ENCODE results near the gene KLC4. TPM values are rescaled to one million over a fixed set of nuclear protein-coding genes. Genes with fewer than 3 reads are reported as not detected.
A peak's percentile ranks its signal among the peaks of the same experiment; 100 is the strongest.

Gene KLC4
- total and polyA plus RNA-seq, 9 of the 15 experiments (the other 6 are each of a cell fraction or from before 2014, with no cell fraction given) = 1.7 to 16.2 (median 7.7) TPM

GRCh38 chr6:43053545-43054205 is 5.8 kb upstream of the KLC4 start, which contains the start of gene CUL7 (continued):
- TF ChIP-seq CHD7 (IDR thresholded peaks at IDR 0.05; ENCODE audit: low read depth, low read length) (peak; percentile 48), ZNF764 (CRISPR knock-in tag; IDR thresholded peaks at IDR 0.05; ENCODE audit: low read depth) (peak; percentile 78), MAX (CRISPR knock-in tag; IDR thresholded peaks at IDR 0.05) (peak; percentile 79), ZNF175 (CRISPR knock-in tag; IDR thresholded peaks at IDR 0.05; ENCODE audit: low read depth) (no peak), MYC (IDR thresholded peaks at IDR 0.05; ENCODE audit: low read depth, low read length) (peak; percentile 80), MYC (CRISPR knock-in tag; IDR thresholded peaks at IDR 0.05; ENCODE audit: borderline replicate concordance, low read depth) (peak; percentile 98), HMG20B (CRISPR knock-in tag; IDR thresholded peaks at IDR 0.05) (peak; percentile 82; the same call in 1 of the 2 replicates), ZNF449 (CRISPR knock-in tag; IDR thresholded peaks at IDR 0.05) (no peak), RFX1 (IDR thresholded peaks at IDR 0.05) (peak; percentile 76; the same call in 1 of the 2 replicates), EHMT2 (IDR thresholded peaks at IDR 0.05) (no peak), SOX6 (IDR thresholded peaks at IDR 0.05) (peak; percentile 70; the same call in 1 of the 2 replicates), HNRNPK (IDR thresholded peaks at IDR 0.05; ENCODE audit: low read depth, low read length, poor library complexity, severe bottlenecking) (no peak), RAD51 (IDR thresholded peaks at IDR 0.05; ENCODE audit: borderline replicate concordance, low read depth) (no peak), PTBP1 (IDR thresholded peaks at IDR 0.05; ENCODE audit: low read depth, low read length) (no peak), CCNT2 (IDR thresholded peaks at IDR 0.05; ENCODE audit: borderline replicate concordance, extremely low read depth, insufficient read length, low read depth, low read length) (peak; percentile 99)
